CD1c-positive myeloid dendritic cell (primary cell): ENCODE results near the gene ARHGAP26.
"Not testable (repeated sequence)": the region's sequence is repeated elsewhere in the genome, so short reads cannot be mapped to it uniquely, and the experiment has no call there.

ENCODE experiments used
- DNase-seq: peaks from one replicate; pipeline ENCODE4 v3.0.0-alpha.2; 2016; ENCODE audit errors: extremely low spot score

The ARHGAP26 gene

GRCh38 chr5:143203301-143203956 is 433.3 kb downstream of the ARHGAP26 start:
- not testable (repeated sequence) for DNase-seq

- DNase-seq, result no peak
Observed at GRCh38 chr5:143204474-143205246, 434.5 kb downstream of the ARHGAP26 start.

GRCh38 chr5:143205386-143205785 is 435.2 kb downstream of the ARHGAP26 start:
- no peak for DNase-seq

DNA sequence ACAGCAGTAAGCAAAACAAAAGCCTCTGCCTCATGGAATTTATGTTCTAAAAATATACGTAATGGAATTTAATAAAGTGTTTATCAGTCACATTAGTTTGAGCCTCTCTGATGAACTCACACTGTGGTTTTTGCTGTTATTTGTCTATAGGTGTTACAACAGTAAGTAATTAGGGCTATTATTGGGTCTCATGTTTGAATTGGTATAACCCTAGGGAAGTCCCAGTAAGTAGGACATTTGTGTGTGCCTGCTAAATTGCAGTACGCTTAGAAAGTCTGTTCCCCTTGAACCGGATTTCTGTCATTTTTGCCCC is 435.7 kb downstream of the ARHGAP26 start:
- no peak for DNase-seq

GRCh38 chr5:143206196-143207053 is 436.2 kb downstream of the ARHGAP26 start:
- DNase-seq, result no peak

GRCh38 chr5:143207058-143207457 is 436.9 kb downstream of the ARHGAP26 start:
- no peak for DNase-seq

DNA sequence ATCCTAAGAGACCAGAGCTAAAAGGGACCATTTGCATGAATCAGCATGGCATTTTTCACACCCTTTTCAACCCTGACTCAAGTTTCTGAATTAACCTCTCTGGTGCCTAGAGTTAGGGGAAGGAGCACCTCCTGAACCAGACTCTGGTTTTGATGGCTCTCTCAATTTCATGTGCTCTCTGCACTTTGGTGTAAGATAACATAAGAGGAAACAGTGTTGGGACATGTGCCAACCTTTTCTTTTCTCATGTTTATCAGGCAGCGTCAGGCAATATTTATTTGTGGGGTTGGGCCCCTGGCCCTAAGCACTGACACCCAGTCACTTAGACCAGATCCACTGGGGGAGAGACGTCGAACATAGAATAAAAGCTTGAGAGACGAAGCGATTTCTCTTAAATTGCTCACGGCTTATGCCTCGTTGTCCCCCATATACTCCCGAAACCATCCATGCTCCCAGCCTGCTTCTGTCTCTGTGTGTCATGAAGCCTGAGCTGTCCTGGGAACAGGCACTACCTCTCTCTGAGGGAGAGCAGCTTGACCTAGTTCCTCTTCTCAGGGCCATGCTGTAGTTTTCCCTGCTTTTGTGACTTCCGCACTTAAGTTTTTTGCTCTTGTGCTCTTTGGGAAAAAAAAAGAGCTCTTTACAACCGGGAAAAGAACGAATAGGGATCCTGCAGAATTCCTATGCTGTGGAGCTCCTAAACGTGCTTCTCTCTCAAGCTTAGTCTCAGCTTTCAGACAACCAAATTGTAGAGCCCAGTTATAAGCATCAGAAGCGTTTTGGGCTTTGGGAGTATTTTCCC is 437.6 kb downstream of the ARHGAP26 start:
- no peak for DNase-seq

DNA sequence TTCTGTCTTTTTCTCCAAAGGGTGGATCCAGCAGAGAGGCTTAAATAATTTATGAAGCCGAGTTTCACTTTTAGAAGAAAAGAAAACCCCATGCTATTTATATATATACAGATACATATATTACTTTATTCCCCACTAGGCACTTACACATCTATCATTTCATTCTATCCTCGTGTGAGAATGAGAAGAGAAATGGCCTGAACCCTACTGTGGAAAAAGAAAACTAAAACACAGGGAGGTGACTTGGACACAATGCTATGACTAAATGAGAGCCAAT is 438.1 kb downstream of the ARHGAP26 start:
- DNase-seq, result no peak

GRCh38 chr5:143208781-143209510 is 438.8 kb downstream of the ARHGAP26 start:
- no peak for DNase-seq

DNA sequence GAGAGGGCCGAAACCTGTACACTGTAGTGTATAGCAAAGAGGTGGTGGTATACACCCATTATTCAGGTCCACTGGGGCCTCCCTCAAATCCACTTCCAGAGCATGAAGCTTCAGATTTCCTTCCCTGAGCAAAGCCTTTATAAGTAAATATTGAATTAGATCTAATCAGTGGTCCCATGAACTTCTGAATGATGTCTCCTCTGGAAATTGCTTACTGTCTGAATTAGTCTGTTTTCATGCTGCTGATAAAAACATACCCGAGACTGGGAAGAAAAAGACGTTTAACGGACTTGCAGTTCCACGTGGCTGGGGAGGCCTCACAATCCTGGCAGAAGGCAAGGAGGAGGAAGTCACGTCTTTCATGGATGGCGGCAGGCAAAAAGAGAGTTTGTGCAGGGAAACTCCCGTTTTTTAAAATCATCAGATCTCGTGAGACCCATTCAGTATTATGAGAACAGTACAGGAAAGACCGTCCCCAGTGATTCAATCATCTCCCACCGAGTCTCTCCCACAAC is 439.8 kb downstream of the ARHGAP26 start:
- DNase-seq, result no peak

DNA sequence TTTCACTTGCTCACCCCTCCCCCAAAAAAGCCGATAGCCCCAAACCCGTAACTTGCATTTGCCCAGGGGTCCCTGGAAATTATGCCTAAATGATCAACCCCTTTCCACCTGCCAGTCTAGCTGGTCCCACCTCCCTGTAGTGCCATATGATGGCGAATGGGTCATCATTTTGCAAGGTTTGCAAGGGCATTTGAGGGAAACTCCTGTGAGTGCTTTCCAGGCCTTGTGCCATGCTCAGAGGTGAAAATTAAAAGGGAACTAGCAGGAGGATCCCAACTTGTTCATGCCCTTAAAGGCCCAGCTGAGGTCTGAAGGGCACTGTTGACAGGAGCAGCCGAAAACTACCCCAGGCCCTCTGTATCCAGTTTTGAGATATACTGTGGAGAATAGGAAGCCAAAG is 440.4 kb downstream of the ARHGAP26 start:
- DNase-seq, result no peak

DNA sequence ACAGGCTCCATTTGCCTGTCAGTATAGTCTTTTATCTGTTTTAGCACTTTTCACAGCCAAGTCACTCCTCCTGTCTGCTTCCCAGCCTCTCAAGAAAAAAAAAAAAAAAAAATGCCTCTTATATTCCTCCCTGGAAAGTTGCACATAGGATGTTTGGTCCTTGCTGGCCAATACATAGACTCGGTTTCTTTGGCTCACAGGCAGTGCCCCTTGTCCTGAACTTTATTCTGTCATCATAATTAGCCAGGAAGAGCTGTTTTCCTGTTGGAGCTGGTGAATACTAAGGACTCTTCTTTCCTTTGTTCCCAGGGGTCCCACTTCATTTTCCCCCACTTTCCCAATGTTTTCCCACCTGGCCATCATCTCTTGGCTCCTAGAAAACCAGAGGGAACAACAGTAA is 442.1 kb downstream of the ARHGAP26 start:
- no peak for DNase-seq

GRCh38 chr5:143213231-143213850 is 443.2 kb downstream of the ARHGAP26 start:
- DNase-seq, result peak; percentile 58

DNA sequence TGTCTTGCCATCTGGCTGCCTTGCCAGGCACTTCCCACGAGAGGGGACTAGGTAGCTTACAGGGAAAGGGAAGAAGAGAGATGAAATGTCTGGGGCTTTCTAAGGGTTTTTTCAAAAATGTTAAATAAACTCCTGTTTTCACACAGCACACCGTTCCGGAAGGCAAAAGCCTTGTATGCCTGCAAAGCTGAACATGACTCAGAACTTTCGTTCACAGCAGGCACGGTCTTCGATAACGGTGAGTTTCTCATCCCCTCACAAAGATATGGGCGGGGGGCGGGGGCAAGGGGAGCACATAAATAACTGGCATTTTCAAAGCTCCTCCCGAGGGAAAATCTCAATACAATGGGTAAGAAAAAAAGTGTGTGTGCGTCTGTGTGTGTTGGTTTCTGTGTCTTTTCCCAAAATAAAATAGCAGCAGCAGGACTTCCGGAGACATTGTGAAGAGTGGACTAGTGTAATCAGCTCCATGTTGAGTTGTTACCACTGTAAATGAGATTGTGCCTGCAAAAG is 443.7 kb downstream of the ARHGAP26 start:
- DNase-seq, result no peak

DNA sequence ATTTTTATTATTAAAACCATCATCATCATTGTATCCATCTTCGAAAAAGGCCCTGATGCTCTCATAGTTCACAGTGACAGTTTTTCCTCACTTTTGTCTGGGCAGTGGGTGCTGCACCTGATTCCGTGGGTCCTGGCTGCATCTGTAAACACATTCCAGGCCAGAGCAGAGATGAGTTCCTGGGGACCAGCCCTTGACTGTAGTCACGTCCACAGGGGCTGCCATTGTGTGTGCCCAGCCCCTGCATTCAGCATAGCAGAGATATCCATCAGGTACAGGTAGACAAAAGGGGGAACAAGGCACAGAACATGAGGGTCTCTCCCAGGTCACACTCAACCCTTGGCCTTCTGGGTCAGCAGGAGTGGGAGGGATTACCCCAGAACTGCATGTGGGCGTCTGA is 444.3 kb downstream of the ARHGAP26 start:
- DNase-seq, result no peak

DNA sequence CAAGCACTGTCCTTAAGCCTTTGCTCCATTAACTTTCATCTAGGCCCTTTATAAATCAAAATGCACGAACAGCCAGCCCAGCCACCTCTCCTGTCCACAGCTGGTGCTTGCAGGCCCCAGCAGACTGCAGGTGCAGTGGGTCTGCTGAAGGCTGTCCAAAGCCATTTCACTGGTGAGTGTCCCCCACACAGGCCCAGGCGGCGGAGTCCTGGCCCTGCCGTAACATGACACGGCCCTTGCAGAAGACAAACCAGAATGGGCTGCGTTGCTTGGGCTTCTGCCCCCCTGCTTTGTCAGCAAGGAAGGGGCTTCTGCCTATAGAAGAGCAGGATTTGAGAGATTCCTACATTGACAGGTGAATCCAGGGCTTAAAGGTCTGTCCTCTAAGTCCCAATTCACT is 444.7 kb downstream of the ARHGAP26 start:
- DNase-seq, result no peak

DNA sequence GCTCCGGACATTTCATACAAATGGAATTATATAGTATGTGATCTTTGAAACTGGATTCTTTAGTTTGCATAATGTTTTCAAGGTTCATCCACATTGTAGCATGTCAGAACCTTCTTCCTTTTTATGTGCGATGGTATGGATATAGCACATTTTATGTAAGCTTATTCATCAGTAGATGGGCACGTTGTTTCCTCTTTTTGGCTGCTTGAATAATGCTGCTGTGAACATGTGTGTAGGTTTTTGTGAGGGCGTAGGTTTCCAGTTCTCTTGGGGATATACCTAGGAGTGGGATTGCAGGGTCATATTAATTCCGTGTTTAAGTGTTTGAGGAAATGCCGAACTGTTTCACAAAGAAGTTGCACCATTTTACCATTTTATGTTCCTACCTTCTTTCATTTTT is 445.5 kb downstream of the ARHGAP26 start:
- peak; percentile 85 for DNase-seq

GRCh38 chr5:143216211-143216610 is 446.0 kb downstream of the ARHGAP26 start:
- no peak for DNase-seq

DNA sequence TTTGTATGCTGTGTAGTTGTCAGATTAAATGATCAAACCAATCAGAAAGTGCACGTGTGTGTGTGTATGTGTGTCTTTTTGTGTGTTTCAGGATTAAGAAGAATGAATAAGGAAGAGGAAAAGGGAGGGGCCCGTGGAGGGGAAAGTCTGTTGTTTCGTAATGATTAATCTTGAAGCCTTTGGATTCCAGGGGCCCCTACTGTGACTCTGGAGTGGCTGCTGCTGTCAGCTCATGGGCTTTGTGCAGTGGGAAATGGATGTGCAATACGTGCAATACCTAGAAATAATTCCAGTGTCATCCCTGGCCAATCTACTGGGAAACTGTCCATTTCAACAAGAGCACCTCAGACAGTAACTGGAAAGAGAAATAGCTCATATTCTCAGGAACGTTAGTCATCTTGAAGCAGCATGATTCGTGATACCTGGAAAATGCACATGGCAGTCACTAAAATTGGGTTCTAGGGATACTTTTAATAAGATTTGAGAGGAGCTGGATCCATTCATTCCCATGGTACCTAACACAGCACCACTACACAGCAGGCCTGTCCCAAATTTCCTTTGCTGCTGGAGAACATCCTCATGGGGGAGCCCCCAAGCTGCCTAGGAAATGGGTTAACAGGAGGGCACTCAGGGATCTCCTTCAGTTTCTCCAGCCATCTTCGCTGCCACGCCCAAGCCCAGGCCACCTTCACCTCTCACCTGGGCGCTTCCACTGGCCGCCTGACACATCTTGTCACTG is 447.1 kb downstream of the ARHGAP26 start:
- peak; percentile 33 for DNase-seq

DNA sequence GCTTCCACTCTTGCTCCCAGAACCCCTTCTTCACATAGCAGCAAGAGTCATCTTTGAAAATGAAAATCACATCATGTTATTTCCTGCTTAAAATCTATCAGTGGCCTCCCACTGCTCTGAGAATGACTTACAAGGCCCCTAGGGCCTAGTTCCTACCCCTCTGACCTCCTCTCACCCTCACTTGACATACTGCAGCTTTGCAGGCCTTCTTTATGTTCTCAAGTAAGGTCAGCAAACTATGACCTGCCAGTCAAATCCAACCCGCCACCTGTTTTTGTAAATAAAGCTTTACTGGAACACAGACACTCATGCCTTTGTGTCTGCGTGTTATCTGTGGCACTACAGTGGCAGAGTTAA is 447.6 kb downstream of the ARHGAP26 start:
- no peak for DNase-seq
